Tibial artery (tissue), 4 donors: ENCODE data around the gene PRR14L.

Source experiments
- DNase-seq, 2 donors: peaks; one replicate each; pipeline ENCODE4 v3.0.0-alpha.2; 2019
- H3K27ac ChIP-seq, 2 donors: fragments of 200-600 bp; sonication (generic) in 1 of 2; 1 replicate in 1 of 2; 2 replicates in 1 of 2; pipeline ENCODE4 v1.5.1; 2018 to 2019; ENCODE audit warnings: mild to moderate bottlenecking in 1 of 2
- H3K27me3 ChIP-seq, 2 donors: fragments of 200-600 bp; sonication (generic) in 1 of 2; one replicate each; pipeline versions ENCODE4 v1.5.1 to v1.6.0; 2016 to 2019
- H3K36me3 ChIP-seq, 3 donors: fragments of 200-600 bp; sonication (generic) in 2 of 3; one replicate each; pipeline ENCODE4 v1.5.1; 2016 to 2019; ENCODE audit warnings: mild to moderate bottlenecking in 2 of 3
- H3K4me1 ChIP-seq, 4 donors: fragments of 200-600 bp; sonication (generic) in 2 of 4; 1 replicate in 3 of 4; 2 replicates in 1 of 4; pipeline ENCODE4 v1.5.1; 2016 to 2019
- H3K4me3 ChIP-seq, 2 donors: fragments of 200-600 bp; sonication (generic) in 1 of 2; 1 replicate in 1 of 2; 2 replicates in 1 of 2; pipeline ENCODE4 v1.5.1; 2018 to 2019; ENCODE audit warnings: mild to moderate bottlenecking in 2 of 2
- H3K9me3 ChIP-seq, 3 donors: fragments of 200-600 bp; sonication (generic) in 1 of 3; one replicate each; pipeline ENCODE4 v1.5.1; 2016 to 2019
- CTCF ChIP-seq, 2 experiments: fragments of 200-600 bp in 1 of 2; fragments of 450-650 bp in 1 of 2; IDR thresholded peaks; one replicate each; pipeline ENCODE4 v1.5.1; 2017 to 2019; ENCODE audit warnings: antibody characterized with exemption in 2 of 2, mild to moderate bottlenecking in 1 of 2, moderate library complexity in 1 of 2
- intact Hi-C: fragments of 100-400 bp; cut with DNase I; formaldehyde crosslinking; loops from one replicate; pipeline ENCODE4 v1.15.0; 2023; ENCODE audit warnings: low total_unique reads

The PRR14L gene

GRCh38 chr22:31651664-31652063 lies 98.3 kb downstream of the PRR14L start:
- intact Hi-C loops, result no loop called here
- Histone ChIP-seq H3K36me3 (peaks cover 14 to 35% (median 27%) of the 10 kb centered on the region in 3 donors), H3K4me1 (peaks cover 0 to 11% (median 0%) of the 10 kb centered on the region in 4 donors), H3K27me3 (no peaks in the 10 kb centered on the region), H3K27ac (no peak overlapping the region), H3K4me3 (no peak overlapping the region), H3K9me3 (no peaks in the 10 kb centered on the region)
- no peak for TF ChIP-seq CTCF (IDR thresholded peaks at IDR 0.05)
- DNase-seq, result no peak

- intact Hi-C loops, result no loop called here
- no peaks in the 10 kb centered on the region for H3K9me3 ChIP-seq
- H3K4me1 ChIP-seq, result peaks cover 0 to 11% (median 0%) of the 10 kb centered on the region in 4 donors
- no peak for TF ChIP-seq CTCF (IDR thresholded peaks at IDR 0.05)
- no peaks in the 10 kb centered on the region for H3K27me3 ChIP-seq
- DNase-seq, result no peak
- H3K27ac ChIP-seq, result no peak overlapping the region
- peaks cover 15 to 48% (median 35%) of the 10 kb centered on the region in 3 donors for H3K36me3 ChIP-seq
- H3K4me3 ChIP-seq, result no peak overlapping the region
These were observed 99.5 kb downstream of the PRR14L start for GRCh38 chr22:31650391-31650790.

- DNase-seq, result no peak
- intact Hi-C loops, result no loop called here
- H3K9me3 ChIP-seq, result no peaks in the 10 kb centered on the region
- H3K36me3 ChIP-seq, result peaks cover 15 to 54% (median 35%) of the 10 kb centered on the region in 3 donors
- H3K4me1 ChIP-seq, result peaks cover 0 to 4% (median 0%) of the 10 kb centered on the region in 4 donors
- H3K27ac ChIP-seq, result no peak overlapping the region
- H3K27me3 ChIP-seq, result no peaks in the 10 kb centered on the region
- TF ChIP-seq CTCF (IDR thresholded peaks at IDR 0.05), result no peak
- H3K4me3 ChIP-seq, result no peak overlapping the region
These were observed 102.2 kb downstream of the PRR14L start for GRCh38 chr22:31647523-31648320.

- Histone ChIP-seq H3K27ac (no peak overlapping the region), H3K36me3 (peaks cover 15 to 61% (median 35%) of the 10 kb centered on the region in 3 donors)
These were observed 102.9 kb downstream of the PRR14L start for GRCh38 chr22:31647066-31647465.

GRCh38 chr22:31646186-31647019 lies 103.5 kb downstream of the PRR14L start:
- no peak for DNase-seq
- H3K27ac ChIP-seq, result no peak overlapping the region
- H3K4me3 ChIP-seq, result no peak overlapping the region
- no peak for TF ChIP-seq CTCF (IDR thresholded peaks at IDR 0.05)
- H3K9me3 ChIP-seq, result no peaks in the 10 kb centered on the region
- intact Hi-C loops, result no loop called here
- H3K27me3 ChIP-seq, result no peaks in the 10 kb centered on the region
- H3K4me1 ChIP-seq, result peaks cover 0 to 4% (median 0%) of the 10 kb centered on the region in 4 donors
- peaks cover 15 to 62% (median 35%) of the 10 kb centered on the region in 3 donors for H3K36me3 ChIP-seq

More at GRCh38 chr22:31647066-31647465, 102.9 kb downstream of the PRR14L start:
- peaks cover 0 to 4% (median 0%) of the 10 kb centered on the region in 4 donors for H3K4me1 ChIP-seq
- no peaks in the 10 kb centered on the region for H3K9me3 ChIP-seq
- no peak for TF ChIP-seq CTCF (IDR thresholded peaks at IDR 0.05)
- intact Hi-C loops, result no loop called here
- DNase-seq, result no peak
- H3K27me3 ChIP-seq, result no peaks in the 10 kb centered on the region
- H3K4me3 ChIP-seq, result no peak overlapping the region
